OCI-LY3 (cell line): ENCODE results near the gene ANKRD11.

Source experiments
- H2AFZ ChIP-seq: fragments of 200-600, 300-600 bp; shearing (Covaris generic); 2 replicates; pipeline ENCODE4 v1.6.0; 2014; ENCODE audit warnings: antibody characterized with exemption, low read depth, low read length
- H3K27ac ChIP-seq: fragments of 200-600, 300-600 bp; sonication (generic); 2 replicates; pipeline ENCODE4 v1.5.1; 2014; ENCODE audit warnings: mild to moderate bottlenecking, low read length, moderate library complexity, mixed read lengths
- H3K27me3 ChIP-seq: fragments of 200-600, 300-600 bp; sonication (generic); 2 replicates; pipeline ENCODE4 v1.6.1; 2014; ENCODE audit warnings: low read depth, low read length, mixed read lengths
- H3K36me3 ChIP-seq: fragments of 200-600, 300-600 bp; sonication (generic); replicated peaks from 2 replicates; pipeline ENCODE3; 2014; ENCODE audit warnings: low read depth, low read length, mixed read lengths
- H3K4me1 ChIP-seq: fragments of 300-600, 200-600 bp; sonication (generic); 2 replicates; pipeline ENCODE4 v1.6.1; 2014; ENCODE audit warnings: low read length, mixed read lengths
- H3K4me2 ChIP-seq: fragments of 200-600, 300-600 bp; sonication (generic); 2 replicates; pipeline ENCODE4 v1.6.1; 2014; ENCODE audit warnings: low read length, mixed read lengths
- H3K4me3 ChIP-seq: fragments of 300-600, 200-600 bp; sonication (generic); 2 replicates; pipeline ENCODE4 v1.5.1; 2014; ENCODE audit warnings: antibody characterized with exemption, mild to moderate bottlenecking, low read length, moderate library complexity
- H3K79me2 ChIP-seq: fragments of 300-600, 200-600 bp; shearing (Covaris generic); 2 replicates; pipeline ENCODE4 v1.6.1; 2014; ENCODE audit warnings: mild to moderate bottlenecking, low read length, mixed read lengths
- H3K9ac ChIP-seq: fragments of 300-600, 200-600 bp; shearing (Covaris generic); 2 replicates; pipeline ENCODE4 v1.6.0; 2014; ENCODE audit warnings: mild to moderate bottlenecking, low read length, moderate library complexity
- H3K9me3 ChIP-seq: fragments of 200-600, 300-600 bp; shearing (Covaris generic); 2 replicates; pipeline ENCODE4 v1.6.1; 2014; ENCODE audit warnings: low read length, mixed read lengths; ENCODE audit not compliant: insufficient read depth
- H4K20me1 ChIP-seq: fragments of 200-600, 300-600 bp; sonication (generic); 2 replicates; pipeline ENCODE4 v1.6.1; 2016; ENCODE audit warnings: low read length, mixed read lengths; ENCODE audit not compliant: insufficient read depth
- CTCF ChIP-seq: fragments of 200-600, 300-600 bp; sonication (generic); IDR thresholded peaks from 2 replicates; pipeline ENCODE4 v1.5.1; 2014; ENCODE audit warnings: antibody characterized with exemption, low read length, low read depth
- EZH2phosphoT487 ChIP-seq: fragments of 200-600 bp; shearing (Covaris generic); IDR thresholded peaks from 2 replicates; pipeline ENCODE4 v1.6.1; 2018; ENCODE audit warnings: antibody characterized with exemption, mixed run types, low read depth

The ANKRD11 gene

GRCh38 chr16:89291776-89292175 is 198.6 kb downstream of the ANKRD11 start:
- Histone ChIP-seq H3K9me3 (no peaks in the 10 kb centered on the region), H3K27me3 (no peaks in the 10 kb centered on the region), H3K27ac (no peak overlapping the region), H3K4me1 (no peaks in the 10 kb centered on the region), H3K36me3 (peaks cover 20% of the 10 kb centered on the region), H2AFZ (no peak overlapping the region), H3K79me2 (peaks cover 42% of the 10 kb centered on the region), H3K4me3 (no peak overlapping the region), H3K9ac (no peak overlapping the region), H3K4me2 (no peak overlapping the region), H4K20me1 (peaks cover 51% of the 10 kb centered on the region)
- no peak for TF ChIP-seq CTCF
- TF ChIP-seq EZH2phosphoT487: no peak

GRCh38 chr16:89291363-89291762 is 199.0 kb downstream of the ANKRD11 start:
- H3K79me2 ChIP-seq: peaks cover 38% of the 10 kb centered on the region
- no peak overlapping the region for H3K4me2 ChIP-seq
- no peaks in the 10 kb centered on the region for H3K27me3 ChIP-seq
- H3K9me3 ChIP-seq: no peaks in the 10 kb centered on the region
- H3K4me1 ChIP-seq: no peaks in the 10 kb centered on the region
- peaks cover 47% of the 10 kb centered on the region for H4K20me1 ChIP-seq
- H3K9ac ChIP-seq: no peak overlapping the region
- H3K27ac ChIP-seq: no peak overlapping the region
- TF ChIP-seq EZH2phosphoT487: no peak
- no peak overlapping the region for H3K4me3 ChIP-seq
- H2AFZ ChIP-seq: no peak overlapping the region
- peaks cover 24% of the 10 kb centered on the region for H3K36me3 ChIP-seq

- Histone ChIP-seq H3K9ac (no peak overlapping the region), H3K36me3 (peaks cover 29% of the 10 kb centered on the region), H3K79me2 (peaks cover 33% of the 10 kb centered on the region), H3K4me2 (no peak overlapping the region), H3K9me3 (no peaks in the 10 kb centered on the region), H3K4me3 (no peak overlapping the region), H4K20me1 (peaks cover 43% of the 10 kb centered on the region), H3K4me1 (no peaks in the 10 kb centered on the region), H3K27ac (no peak overlapping the region), H2AFZ (no peak overlapping the region), H3K27me3 (no peaks in the 10 kb centered on the region)
- TF ChIP-seq CTCF: no peak
- no peak for TF ChIP-seq EZH2phosphoT487
Measured at GRCh38 chr16:89290887-89291286, 199.5 kb downstream of the ANKRD11 start.

GRCh38 chr16:89290472-89290871 is 199.9 kb downstream of the ANKRD11 start:
- peaks cover 33% of the 10 kb centered on the region for H3K36me3 ChIP-seq
- peaks cover 32% of the 10 kb centered on the region for H3K79me2 ChIP-seq
- TF ChIP-seq EZH2phosphoT487: no peak
- no peak for TF ChIP-seq CTCF
- no peaks in the 10 kb centered on the region for H3K9me3 ChIP-seq
- no peak overlapping the region for H3K4me3 ChIP-seq
- H3K9ac ChIP-seq: no peak overlapping the region
- H3K4me1 ChIP-seq: no peaks in the 10 kb centered on the region
- H3K27ac ChIP-seq: no peak overlapping the region
- H3K4me2 ChIP-seq: no peak overlapping the region
- no peak overlapping the region for H2AFZ ChIP-seq
- H4K20me1 ChIP-seq: peaks cover 42% of the 10 kb centered on the region
- no peaks in the 10 kb centered on the region for H3K27me3 ChIP-seq
